Omental fat pad (tissue), 4 donors: ENCODE results near the gene JHY. TPM values are rescaled to one million over a fixed set of nuclear protein-coding genes. Genes with fewer than 3 reads are reported as not detected.

Experiments
- ATAC-seq: fragments of 150-250 bp; one replicate; pipeline ENCODE4 v1.9.1; 2016; ENCODE audit warnings: mild to moderate bottlenecking, moderate library complexity; ENCODE audit not compliant: low FRiP score
- DNase-seq: peaks from one replicate; pipeline ENCODE4 v3.0.0-alpha.2; 2019; ENCODE audit warnings: low spot score
- CTCF ChIP-seq, 3 donors: fragments of 450-650 bp; IDR thresholded peaks; one replicate each; pipeline ENCODE4 v1.5.1; 2016 to 2017; ENCODE audit warnings: antibody characterized with exemption in 3 of 3, mild to moderate bottlenecking in 3 of 3, moderate library complexity in 2 of 3
- total RNA-seq, 4 donors: library from RNA; depleted of rRNA; stranded (reverse); fragments of >200 nt; gene quantifications; one replicate each; pipeline ENCODE4 v1.1.0, GENCODE V29; 2016

The JHY gene
- total RNA-seq, 4 donors from 2014 or later = 5.4 to 17.7 (median 7.6) TPM

GRCh38 chr11:122871302-122871701 lies 11.3 kb upstream of the JHY start:
- TF ChIP-seq CTCF (IDR thresholded peaks at IDR 0.05) = no peak
- ATAC-seq (no peak), DNase-seq (no peak)

- ATAC-seq (no peak), DNase-seq (no peak)
- no peak for TF ChIP-seq CTCF (IDR thresholded peaks at IDR 0.05)
Observed at GRCh38 chr11:122872046-122872445, 10.5 kb upstream of the JHY start.

- TF ChIP-seq CTCF (IDR thresholded peaks at IDR 0.05) = no peak
- ATAC-seq (no peak), DNase-seq (no peak)
Observed at GRCh38 chr11:122874991-122875390, 7.6 kb upstream of the JHY start.

GRCh38 chr11:122877732-122878131 lies 4.8 kb upstream of the JHY start:
- DNase-seq (no peak), ATAC-seq (no peak)
- TF ChIP-seq CTCF (IDR thresholded peaks at IDR 0.05) = no peak

- ATAC-seq (no peak), DNase-seq (no peak)
- no peak for TF ChIP-seq CTCF (IDR thresholded peaks at IDR 0.05)
Observed at GRCh38 chr11:122879785-122880184, 2.8 kb upstream of the JHY start.

- peak; percentile 74 for ATAC-seq
- no peak for TF ChIP-seq CTCF (IDR thresholded peaks at IDR 0.05)
- no peak for DNase-seq
Observed at GRCh38 chr11:122882857-122883645, 492 bp downstream of the JHY start.

GRCh38 chr11:122883646-122883979 lies 1.1 kb downstream of the JHY start:
- no peak for TF ChIP-seq CTCF (IDR thresholded peaks at IDR 0.05)
- no peak for ATAC-seq
- no peak for DNase-seq
